HG03139 (cell line): ENCODE data around the gene CDH4.
"Not testable (repeated sequence)": the region's sequence is repeated elsewhere in the genome, so short reads cannot be mapped to it uniquely, and the experiment has no call there.

Experiments used
- ATAC-seq: cut with Tn5 transposase; IDR thresholded peaks from one replicate; pipeline ENCODE4 v1.9.1; 2021; ENCODE audit not compliant: unreplicated experiment

Gene CDH4

GRCh38 chr20:61253640-61254511 is 1.8 kb downstream of the CDH4 start:
- ATAC-seq = no peak

DNA sequence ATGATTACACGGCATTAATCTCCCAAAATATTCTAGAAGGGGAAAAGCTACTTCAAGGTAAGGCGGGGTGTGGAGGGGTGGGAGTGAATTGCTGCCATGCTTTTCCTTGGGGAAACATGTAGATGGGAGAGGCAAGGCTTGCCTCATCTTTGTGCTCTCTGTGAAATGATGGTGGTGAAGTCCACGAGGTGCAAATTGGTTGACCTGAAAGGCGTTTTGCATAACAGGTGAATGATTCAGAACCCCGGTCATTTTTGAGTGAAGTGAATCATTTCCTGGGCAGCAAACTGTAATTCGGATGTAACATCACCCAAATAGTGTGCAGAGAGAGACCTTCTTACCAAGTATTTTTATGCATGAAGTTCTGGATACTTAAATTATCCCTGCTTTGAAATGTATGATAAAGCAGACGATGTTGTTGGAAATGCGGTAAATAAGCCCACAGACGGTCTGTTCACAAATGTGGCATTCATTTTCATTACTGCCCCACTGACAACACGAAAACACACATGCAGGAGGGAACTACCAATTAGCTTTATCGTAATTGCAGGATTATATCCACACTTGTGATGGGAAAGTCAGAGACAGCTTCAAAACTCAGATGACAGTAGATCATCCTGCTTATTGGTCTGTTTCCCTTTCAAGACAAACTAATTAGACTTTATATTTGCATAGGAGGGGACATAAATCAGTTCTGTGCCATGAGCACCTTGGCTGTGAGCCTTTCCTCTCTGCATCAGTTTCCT is 3.0 kb downstream of the CDH4 start:
- no peak for ATAC-seq

- no peak for ATAC-seq
Measured at GRCh38 chr20:61256365-61256764, 4.3 kb downstream of the CDH4 start.

GRCh38 chr20:61256824-61257223 is 4.8 kb downstream of the CDH4 start:
- no peak for ATAC-seq

DNA sequence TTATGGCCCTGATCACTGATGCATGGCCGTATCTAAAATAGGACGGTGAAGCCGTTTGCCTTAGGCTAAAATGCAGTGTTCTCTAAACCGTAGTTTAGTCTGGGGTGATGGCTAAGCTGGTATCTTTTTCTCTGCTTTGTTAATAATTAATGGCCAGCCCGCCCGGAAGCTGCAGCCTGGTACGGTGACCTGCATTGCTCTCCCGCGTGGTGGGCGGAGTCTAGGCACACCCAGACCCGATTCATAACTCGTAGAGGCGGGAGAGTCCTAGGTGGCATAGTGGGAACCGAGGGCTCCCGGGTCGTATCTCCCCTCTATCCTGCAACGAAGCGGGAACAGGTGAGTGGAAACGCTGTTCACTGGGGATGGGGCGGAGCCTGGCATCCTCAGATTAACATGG is 5.5 kb downstream of the CDH4 start:
- ATAC-seq = no peak

DNA sequence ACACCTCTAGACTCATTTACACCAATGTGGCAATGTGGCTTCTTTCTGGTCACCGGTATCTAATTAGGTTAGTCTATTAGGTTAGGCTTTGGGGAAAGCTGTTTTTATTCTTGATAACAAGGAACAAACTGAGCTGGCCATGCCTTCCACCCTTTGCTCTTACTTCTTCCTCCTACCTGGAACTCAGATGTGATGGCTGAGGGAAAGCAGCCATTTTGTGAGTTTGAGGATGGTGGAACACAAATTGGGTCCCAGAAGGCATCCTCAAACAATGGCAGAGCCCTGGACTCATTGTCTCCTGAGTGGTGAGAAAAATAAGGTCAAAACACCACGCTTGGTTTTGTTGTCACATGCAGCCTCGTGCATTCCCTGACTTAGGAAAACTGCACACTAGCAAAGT is 7.7 kb downstream of the CDH4 start:
- ATAC-seq = no peak

DNA sequence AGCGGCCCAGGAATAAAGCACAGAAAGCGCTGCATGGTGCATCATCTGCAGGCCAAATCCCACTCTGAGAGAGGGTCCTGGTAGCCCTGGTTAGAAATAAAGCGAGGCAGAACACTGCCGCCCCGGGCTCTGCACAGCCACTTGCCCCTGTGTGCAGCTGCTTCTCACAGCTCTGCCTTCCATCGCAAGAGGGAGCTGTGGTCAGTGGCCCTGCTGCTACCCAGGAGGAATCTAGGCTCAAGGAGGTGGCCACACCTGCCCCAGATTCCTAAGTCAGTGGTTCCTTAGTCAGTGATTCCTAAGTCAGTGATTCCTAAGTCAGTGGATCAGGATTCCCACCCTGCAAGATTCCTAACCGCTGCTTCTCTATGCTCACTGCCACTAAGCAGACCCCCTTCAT is 8.8 kb downstream of the CDH4 start:
- ATAC-seq = no peak

DNA sequence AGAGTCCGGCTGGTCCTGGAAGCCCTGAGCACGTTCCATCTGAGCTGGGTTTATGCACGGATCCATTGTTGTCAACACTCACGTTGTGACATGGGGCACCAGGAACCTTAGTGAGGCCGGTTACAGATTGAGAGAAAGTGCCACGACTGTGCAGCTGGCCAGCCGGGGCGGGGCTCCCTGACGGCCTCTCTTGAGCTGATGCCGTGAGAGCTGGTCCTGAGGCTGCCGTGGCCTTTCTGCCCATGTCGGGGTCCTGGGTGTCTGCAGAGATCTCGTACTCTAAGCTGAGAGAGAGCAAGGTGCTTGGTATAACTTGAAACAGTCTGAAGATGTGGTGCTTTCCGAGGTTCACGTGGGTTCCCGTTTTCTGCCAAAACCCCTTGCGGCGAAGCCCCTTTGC is 10.0 kb downstream of the CDH4 start:
- no peak for ATAC-seq

GRCh38 chr20:61262514-61262913 is 10.5 kb downstream of the CDH4 start:
- no peak for ATAC-seq

DNA sequence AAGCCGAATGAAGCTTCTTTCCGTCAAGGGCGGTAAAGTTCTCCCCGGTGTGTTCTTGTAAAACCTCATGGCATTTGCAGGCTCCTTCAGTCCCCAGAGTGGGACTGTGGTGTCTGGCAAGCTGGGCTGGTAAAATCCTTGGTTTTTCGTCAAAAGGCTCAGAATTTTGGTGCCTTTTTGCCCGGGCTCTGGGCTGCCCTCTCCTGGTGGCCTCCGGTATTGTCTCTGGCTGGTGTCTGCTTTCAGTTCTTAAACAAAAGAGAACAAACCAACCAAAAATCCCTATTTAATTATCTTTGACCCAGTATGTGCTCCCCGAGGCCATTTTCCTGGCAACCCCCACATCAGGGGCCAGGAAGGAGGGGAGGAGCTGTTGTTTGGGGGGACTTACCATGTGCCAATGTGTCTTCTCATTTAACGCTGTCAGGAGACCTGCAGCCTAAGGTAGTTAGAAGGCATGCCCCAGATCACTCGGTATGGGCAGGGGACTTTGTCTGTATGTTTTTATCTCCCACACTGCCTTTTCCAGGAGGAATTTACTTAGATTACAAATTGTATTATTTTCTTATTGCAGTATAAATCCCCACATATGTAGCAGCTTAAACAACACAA is 11.1 kb downstream of the CDH4 start:
- ATAC-seq = no peak

- no peak for ATAC-seq
Measured at GRCh38 chr20:61263938-61264337, 11.9 kb downstream of the CDH4 start.

DNA sequence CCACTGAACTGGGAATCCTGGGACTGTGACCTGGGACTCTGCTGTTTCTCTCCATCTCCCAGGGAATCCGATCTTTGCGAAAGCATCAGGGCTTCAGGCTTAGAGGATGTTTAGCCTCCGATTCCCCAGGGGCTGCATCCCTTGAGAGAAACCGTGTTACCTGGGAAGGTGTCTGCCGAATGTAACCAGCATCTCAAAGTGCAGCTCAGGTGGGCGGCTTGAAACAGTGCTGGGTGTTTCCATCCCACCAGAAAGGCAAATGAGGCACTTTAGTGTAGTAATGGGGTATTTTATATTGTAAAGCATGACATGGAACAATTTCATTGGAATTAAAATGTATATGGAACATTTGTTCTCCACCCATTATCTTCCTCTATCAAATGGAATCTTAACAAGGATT is 15.2 kb downstream of the CDH4 start:
- no peak for ATAC-seq

GRCh38 chr20:61268024-61268423 is 16.0 kb downstream of the CDH4 start:
- ATAC-seq = no peak

DNA sequence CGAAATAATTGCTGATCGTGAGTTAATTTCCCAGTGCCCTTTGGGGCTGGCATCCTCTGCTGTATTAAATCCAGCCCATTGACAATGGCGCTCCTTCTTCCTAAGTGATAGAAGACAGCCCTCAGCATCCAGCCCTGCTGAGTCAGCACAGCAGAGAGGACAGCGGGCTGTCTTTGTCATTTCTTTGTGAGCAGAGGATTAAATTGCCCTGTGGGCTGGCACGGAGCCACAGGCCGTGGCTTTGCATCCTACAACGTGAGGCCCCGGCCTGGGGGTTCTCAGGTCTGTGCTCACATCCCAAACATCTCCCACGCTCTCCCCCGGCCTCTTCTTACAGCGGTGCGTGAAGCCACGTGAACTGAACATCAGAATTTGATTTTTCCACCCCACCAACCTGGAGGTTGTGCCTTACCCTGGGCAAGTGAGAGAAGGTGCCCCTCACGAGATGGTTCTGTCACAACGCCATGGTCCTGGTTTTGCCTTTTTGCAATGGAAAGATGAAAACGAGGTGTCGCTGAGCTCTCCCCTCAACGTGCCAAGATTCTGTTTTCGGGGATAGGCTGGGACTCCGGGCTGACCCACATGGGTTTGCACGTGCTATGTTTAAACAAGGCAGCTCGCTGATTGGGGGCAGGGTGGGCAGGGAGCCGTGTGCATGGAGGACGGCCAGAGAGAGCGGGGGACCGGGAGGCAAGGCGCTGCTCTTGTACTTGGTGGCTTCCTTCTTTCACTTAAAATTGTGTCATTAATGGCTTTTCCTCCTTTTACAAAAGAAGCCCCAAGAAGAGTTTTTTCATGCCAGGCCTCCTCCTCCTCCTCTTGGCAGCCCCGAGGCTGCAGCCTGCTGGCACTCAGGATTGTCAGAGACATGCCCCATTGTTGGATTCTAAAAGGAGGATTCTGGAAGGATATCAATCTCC is 19.5 kb downstream of the CDH4 start:
- no peak for ATAC-seq

- not testable (repeated sequence) for ATAC-seq
Measured at GRCh38 chr20:61273024-61273423, 21.0 kb downstream of the CDH4 start.

GRCh38 chr20:61273666-61274065 is 21.6 kb downstream of the CDH4 start:
- ATAC-seq = not testable (repeated sequence)

GRCh38 chr20:61274326-61274725 is 22.3 kb downstream of the CDH4 start:
- no peak for ATAC-seq

DNA sequence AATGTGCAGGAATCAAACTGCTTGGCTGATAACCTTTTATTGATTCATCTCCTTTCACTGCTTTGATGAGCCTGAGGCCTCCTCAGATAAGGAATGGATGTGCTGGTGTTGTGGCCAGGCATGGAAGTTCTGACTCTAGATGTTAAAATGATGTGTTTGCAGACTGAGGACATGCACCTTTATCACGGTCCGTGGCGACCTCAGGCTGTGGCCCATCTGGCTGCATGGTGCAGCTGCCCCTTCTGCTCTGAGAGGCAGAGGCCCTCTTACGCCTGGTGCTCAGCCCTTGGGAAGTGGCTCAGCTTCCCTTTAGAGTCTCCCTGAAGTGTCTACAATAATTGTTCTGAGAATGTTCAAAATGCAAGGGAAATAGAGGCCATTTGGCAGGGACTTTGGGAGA is 26.2 kb downstream of the CDH4 start:
- ATAC-seq = no peak

- no peak for ATAC-seq
Measured at GRCh38 chr20:61279621-61280150, 27.6 kb downstream of the CDH4 start.

DNA sequence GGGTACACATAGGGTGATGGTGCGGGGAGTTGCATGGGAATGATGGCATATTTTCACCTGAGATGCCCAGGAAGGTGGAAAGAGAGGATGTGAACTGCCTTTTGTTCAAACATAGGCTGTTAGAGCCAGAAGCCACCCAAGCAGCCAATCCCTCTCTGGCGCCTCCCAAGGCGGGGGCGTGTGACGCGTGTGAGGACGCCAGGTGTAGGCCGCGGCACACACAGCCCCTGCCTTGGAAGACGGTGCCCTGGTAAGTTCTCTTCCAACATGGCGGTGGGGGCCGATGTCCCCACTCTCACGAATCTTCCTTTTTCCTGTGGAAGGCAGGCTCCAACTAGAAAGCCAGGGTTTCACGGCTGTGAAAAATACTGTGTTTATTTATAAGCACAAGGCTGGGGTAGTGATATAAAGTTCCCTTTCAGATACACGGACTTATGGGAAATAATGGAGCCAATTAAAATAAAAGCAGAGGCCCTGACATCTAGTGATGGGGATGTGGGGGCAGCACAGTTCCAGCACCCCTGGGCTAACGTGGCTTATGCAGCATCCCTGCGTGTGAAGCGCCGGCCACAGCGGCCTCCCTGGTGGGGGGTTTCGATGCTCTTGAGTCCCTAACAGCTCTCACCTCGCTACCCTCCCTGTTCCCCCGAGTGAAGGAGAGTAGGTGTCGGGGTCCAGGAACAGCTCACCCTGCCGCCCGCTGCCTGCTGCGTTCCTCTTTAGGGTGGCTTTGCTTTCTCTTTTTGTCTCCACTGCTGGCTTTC is 28.3 kb downstream of the CDH4 start:
- ATAC-seq = no peak
